ENCODE measurements around the gene SYT15.

DNA sequence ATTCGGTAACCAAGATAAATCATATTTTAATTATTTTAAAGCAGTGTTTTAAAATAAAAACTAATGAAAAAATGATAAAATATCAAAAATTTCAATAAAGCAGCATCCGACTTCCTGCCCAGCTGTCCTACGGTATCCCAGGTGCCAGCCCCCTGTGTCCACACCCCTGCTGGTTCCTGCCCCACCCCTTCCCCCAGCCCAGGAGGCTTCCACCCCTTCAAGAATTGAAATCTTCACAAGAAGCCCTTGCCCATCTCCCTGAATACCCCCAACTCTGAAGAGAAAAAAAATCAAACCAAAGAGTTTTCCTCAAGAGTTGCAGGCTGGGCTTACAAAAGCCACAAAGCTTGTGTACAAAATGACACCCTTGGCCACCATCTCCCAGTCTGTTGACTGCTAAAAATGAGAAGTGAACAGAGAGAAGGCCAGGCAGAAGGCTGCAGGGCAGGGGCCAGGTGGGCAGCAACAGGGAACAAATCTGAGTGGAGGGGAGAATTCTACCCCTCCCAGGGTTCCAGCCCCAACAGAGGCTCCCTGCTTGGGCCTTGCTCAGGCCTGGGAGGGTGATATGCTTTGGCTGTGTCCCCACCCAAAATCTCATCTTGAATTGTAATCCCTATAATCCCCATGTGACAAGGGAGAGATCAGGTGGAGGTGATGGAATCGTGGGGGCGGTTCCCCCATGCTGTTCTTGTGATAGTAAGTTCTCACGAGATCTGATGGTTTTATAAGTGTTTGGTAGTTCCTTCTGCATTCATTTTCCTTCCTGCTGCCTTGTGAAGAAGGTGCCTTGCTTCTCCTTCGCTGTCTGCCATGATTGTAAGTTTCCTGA, 37.0 kb upstream of the SYT15 start:
- TF ChIP-seq, protein P1, sequence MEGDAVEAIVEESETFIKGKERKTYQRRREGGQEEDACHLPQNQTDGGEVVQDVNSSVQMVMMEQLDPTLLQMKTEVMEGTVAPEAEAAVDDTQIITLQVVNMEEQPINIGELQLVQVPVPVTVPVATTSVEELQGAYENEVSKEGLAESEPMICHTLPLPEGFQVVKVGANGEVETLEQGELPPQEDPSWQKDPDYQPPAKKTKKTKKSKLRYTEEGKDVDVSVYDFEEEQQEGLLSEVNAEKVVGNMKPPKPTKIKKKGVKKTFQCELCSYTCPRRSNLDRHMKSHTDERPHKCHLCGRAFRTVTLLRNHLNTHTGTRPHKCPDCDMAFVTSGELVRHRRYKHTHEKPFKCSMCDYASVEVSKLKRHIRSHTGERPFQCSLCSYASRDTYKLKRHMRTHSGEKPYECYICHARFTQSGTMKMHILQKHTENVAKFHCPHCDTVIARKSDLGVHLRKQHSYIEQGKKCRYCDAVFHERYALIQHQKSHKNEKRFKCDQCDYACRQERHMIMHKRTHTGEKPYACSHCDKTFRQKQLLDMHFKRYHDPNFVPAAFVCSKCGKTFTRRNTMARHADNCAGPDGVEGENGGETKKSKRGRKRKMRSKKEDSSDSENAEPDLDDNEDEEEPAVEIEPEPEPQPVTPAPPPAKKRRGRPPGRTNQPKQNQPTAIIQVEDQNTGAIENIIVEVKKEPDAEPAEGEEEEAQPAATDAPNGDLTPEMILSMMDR (IDR thresholded peaks at IDR 0.05) = no peak
- no peak for TF ChIP-seq EZH2 (IDR thresholded peaks at IDR 0.05; ENCODE audit: borderline replicate concordance, insufficient read depth, low read depth, low read length, poor library complexity, severe bottlenecking)
